Femur (tissue), 1 donor: ENCODE data around the gene POU6F2.
"Not testable (repeated sequence)": the region's sequence is repeated elsewhere in the genome, so short reads cannot be mapped to it uniquely, and the experiment has no call there.

Source experiments
- DNase-seq: peaks from one replicate; pipeline ENCODE4 v3.0.0-alpha.2; 2017

POU6F2 gene

GRCh38 chr7:39312254-39312989, 334.7 kb downstream of the POU6F2 start:
- no peak for DNase-seq

GRCh38 chr7:39313376-39313775, 335.7 kb downstream of the POU6F2 start:
- no peak for DNase-seq

GRCh38 chr7:39313974-39314373, 336.3 kb downstream of the POU6F2 start:
- no peak for DNase-seq

GRCh38 chr7:39317107-39317506, 339.4 kb downstream of the POU6F2 start:
- DNase-seq = no peak

GRCh38 chr7:39317896-39318295, 340.2 kb downstream of the POU6F2 start:
- DNase-seq = no peak

GRCh38 chr7:39321245-39321644, 343.5 kb downstream of the POU6F2 start:
- DNase-seq = no peak

GRCh38 chr7:39321909-39322498, 344.3 kb downstream of the POU6F2 start:
- DNase-seq = no peak

- DNase-seq = no peak
These were observed 346.5 kb downstream of the POU6F2 start for GRCh38 chr7:39324139-39324760.

GRCh38 chr7:39331607-39332006, 353.9 kb downstream of the POU6F2 start:
- not testable (repeated sequence) for DNase-seq

GRCh38 chr7:39332142-39332541, 354.4 kb downstream of the POU6F2 start:
- DNase-seq = no peak

GRCh38 chr7:39333701-39334100, 356.0 kb downstream of the POU6F2 start:
- no peak for DNase-seq

- no peak for DNase-seq
These were observed 358.7 kb downstream of the POU6F2 start for GRCh38 chr7:39336442-39336841.

GRCh38 chr7:39338716-39339115, 361.0 kb downstream of the POU6F2 start:
- DNase-seq = no peak

- DNase-seq = no peak
These were observed 361.9 kb downstream of the POU6F2 start for GRCh38 chr7:39339591-39339990.

GRCh38 chr7:39341083-39341482, 363.4 kb downstream of the POU6F2 start:
- DNase-seq = no peak

- DNase-seq = no peak
These were observed 365.1 kb downstream of the POU6F2 start for GRCh38 chr7:39342763-39343162.

- no peak for DNase-seq
These were observed 371.9 kb downstream of the POU6F2 start for GRCh38 chr7:39349452-39350123.

GRCh38 chr7:39353615-39354376, 376.1 kb downstream of the POU6F2 start:
- peak; percentile 28 for DNase-seq

- no peak for DNase-seq
These were observed 378.0 kb downstream of the POU6F2 start for GRCh38 chr7:39355664-39356063.

GRCh38 chr7:39356172-39356925, 378.6 kb downstream of the POU6F2 start:
- DNase-seq = no peak

- no peak for DNase-seq
These were observed 379.9 kb downstream of the POU6F2 start for GRCh38 chr7:39357648-39358047.

GRCh38 chr7:39360038-39360437, 382.3 kb downstream of the POU6F2 start:
- no peak for DNase-seq
